ENCODE data around the gene LEP.

Gene LEP

GRCh38 chr7:128240696-128241386, at the start of gene LEP:
Gene LEP, plus strand, starts transcription at chr7:128241278. Its CDS starts 10,741 bp downstream, at chr7:128252019.
- TF ChIP-seq GATA3 (IDR thresholded peaks at IDR 0.05; ENCODE audit: low read depth, low read length): no peak
- no peak for TF ChIP-seq GATA2 (IDR thresholded peaks at IDR 0.05; ENCODE audit: low read depth, low read length)

DNA sequence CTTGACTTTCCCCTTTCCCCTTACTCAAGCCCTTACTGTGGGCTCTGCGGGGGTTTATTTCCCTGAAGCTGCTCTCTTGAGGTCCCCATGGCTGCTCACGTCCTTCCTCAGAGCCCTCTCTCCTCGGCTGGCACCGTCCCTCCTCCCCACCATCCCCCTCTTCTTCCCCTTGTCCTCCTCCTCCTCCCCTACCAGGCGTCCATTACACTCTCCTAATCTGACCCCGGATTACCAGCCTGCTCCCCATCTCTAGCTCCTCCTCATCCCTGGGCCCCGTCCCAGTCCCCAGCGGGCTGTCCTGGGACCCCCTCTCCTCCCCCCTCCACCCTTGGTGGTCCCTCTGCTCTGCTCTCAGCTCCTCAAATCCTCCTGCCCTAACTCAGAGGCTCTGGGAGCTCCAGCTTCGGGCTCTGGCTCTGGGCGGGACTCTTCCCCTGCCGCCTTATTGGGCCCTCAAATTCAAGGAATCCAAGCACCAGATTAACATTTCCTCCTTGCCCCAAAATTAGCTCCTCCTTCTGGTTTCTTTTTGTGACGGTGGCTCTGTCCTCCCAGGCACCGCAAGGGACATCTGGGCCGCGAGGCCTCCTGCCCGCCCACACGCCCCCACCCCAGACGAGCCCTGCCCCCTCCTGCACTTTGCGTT, 48.5 kb upstream of the LEP start:
- TF ChIP-seq GATA3 (IDR thresholded peaks at IDR 0.05; ENCODE audit: low read depth, low read length): no peak
- no peak for TF ChIP-seq GATA2 (IDR thresholded peaks at IDR 0.05; ENCODE audit: low read depth, low read length)

DNA sequence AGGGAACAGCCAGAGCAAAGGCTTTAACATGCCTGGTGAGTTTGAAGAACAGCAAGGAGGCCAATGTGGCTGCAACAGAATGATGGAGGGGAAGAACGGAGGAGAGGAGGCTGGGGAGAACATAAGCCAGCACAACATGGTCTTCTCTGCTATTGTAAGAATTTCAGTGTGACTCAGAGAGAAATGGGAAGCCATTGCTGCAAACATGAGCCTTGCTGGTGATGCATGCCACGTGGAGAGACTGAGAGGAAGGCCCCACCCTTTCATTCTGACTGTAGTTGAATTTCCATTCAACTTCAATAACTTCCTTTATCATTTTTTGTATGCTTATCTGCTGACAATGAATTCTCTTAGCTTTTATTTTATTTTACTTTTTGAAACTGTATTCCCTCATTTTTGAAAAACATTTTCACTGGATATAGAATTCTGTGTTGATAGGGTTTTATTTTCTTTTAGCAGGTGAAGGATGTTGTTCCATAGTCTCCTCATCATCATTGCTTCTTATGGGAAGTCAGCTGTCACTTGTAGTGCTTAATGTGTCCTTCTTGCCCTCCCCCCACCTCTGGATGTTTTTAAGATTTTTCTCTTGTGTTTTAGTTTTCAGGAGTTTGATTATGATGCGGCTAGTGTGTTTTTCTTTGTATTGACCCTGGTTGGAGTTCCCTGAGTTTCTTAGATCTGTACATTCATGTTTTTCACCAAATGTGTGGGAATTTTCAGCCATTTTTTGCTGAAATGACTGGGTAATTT, 46.4 kb upstream of the LEP start:
- no peak for TF ChIP-seq GATA2 (IDR thresholded peaks at IDR 0.05; ENCODE audit: low read depth, low read length)
- no peak for TF ChIP-seq GATA3 (IDR thresholded peaks at IDR 0.05; ENCODE audit: low read depth, low read length)

GRCh38 chr7:128197589-128197988, 43.5 kb upstream of the LEP start:
- TF ChIP-seq GATA3 (IDR thresholded peaks at IDR 0.05; ENCODE audit: low read depth, low read length) (no peak), GATA2 (IDR thresholded peaks at IDR 0.05; ENCODE audit: low read depth, low read length) (no peak)

GRCh38 chr7:128197989-128198580, 43.0 kb upstream of the LEP start:
- TF ChIP-seq GATA3 (IDR thresholded peaks at IDR 0.05; ENCODE audit: low read depth, low read length) (no peak), GATA2 (IDR thresholded peaks at IDR 0.05; ENCODE audit: low read depth, low read length) (no peak)

GRCh38 chr7:128200376-128200775, 40.7 kb upstream of the LEP start:
- TF ChIP-seq GATA2 (IDR thresholded peaks at IDR 0.05; ENCODE audit: low read depth, low read length) (no peak), GATA3 (IDR thresholded peaks at IDR 0.05; ENCODE audit: low read depth, low read length) (no peak)

GRCh38 chr7:128201067-128201689, 39.9 kb upstream of the LEP start:
- TF ChIP-seq GATA2 (IDR thresholded peaks at IDR 0.05; ENCODE audit: low read depth, low read length) (no peak), GATA3 (IDR thresholded peaks at IDR 0.05; ENCODE audit: low read depth, low read length) (no peak)

- TF ChIP-seq GATA3 (IDR thresholded peaks at IDR 0.05; ENCODE audit: low read depth, low read length) (no peak), GATA2 (IDR thresholded peaks at IDR 0.05; ENCODE audit: low read depth, low read length) (no peak)
Measured at GRCh38 chr7:128201690-128202085, 39.4 kb upstream of the LEP start.

DNA sequence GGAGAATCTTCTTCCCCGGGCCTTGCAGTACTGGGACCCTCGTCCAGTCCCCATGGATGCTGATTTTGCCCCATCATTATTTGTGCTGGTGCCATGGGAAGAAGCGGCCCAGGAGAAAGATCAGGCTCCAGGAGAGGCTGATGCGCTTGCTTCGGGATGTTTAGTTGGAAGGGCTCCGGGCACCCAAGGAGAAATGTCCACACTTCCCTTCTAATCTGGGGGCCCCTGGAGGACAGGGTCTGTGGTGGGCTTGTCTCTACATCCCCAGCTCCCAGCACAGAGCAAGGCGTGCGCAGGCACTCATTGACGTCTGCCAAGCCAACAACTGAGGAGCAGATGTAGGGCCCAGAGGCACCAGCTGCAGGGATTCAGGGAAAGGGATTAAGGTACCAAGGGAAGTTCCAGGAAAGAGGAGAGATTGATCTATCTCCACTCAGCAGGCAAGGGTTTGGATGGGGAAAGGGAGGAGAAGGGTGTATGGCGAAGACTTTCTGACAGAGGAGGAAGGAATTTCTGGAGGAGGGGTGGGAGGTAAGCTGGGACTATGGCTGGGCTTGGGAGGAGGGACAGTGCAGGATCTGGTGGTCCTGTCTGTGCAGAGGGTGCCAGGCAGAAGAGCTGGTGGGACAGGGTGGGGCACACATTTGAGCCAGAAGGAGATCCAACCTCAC, 38.7 kb upstream of the LEP start:
- TF ChIP-seq GATA2 (IDR thresholded peaks at IDR 0.05; ENCODE audit: low read depth, low read length): no peak
- TF ChIP-seq GATA3 (IDR thresholded peaks at IDR 0.05; ENCODE audit: low read depth, low read length): no peak

DNA sequence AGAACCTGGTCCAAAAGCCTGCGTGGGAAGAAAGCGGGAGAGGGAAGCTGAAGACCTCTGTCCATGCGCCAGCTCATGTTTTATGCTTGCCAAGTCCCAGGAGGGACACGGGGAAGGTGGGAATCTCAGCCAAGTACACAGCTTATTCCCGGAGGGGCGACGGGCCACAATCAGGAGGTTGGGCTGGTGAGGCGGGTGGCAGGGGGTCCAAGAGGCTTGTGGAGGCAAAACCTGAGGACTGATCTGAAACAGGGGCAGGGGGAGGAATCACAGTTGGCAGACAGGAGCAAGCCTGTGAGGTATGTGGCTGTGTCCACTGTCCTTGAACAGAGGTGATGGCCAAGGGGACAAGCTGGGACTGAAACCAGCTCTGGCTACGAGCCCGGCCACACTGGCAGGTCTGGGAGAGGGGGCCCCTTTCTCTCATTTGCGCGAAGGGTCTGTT, 38.0 kb upstream of the LEP start:
- TF ChIP-seq GATA2 (IDR thresholded peaks at IDR 0.05; ENCODE audit: low read depth, low read length) (no peak), GATA3 (IDR thresholded peaks at IDR 0.05; ENCODE audit: low read depth, low read length) (no peak)

- TF ChIP-seq GATA2 (IDR thresholded peaks at IDR 0.05; ENCODE audit: low read depth, low read length): no peak
- TF ChIP-seq GATA3 (IDR thresholded peaks at IDR 0.05; ENCODE audit: low read depth, low read length): no peak
Measured at GRCh38 chr7:128203710-128204214, 37.3 kb upstream of the LEP start.

GRCh38 chr7:128204455-128204854, 36.6 kb upstream of the LEP start:
- TF ChIP-seq GATA2 (IDR thresholded peaks at IDR 0.05; ENCODE audit: low read depth, low read length) (no peak), GATA3 (IDR thresholded peaks at IDR 0.05; ENCODE audit: low read depth, low read length) (no peak)

GRCh38 chr7:128205068-128205467, 36.0 kb upstream of the LEP start:
- TF ChIP-seq GATA3 (IDR thresholded peaks at IDR 0.05; ENCODE audit: low read depth, low read length) (no peak), GATA2 (IDR thresholded peaks at IDR 0.05; ENCODE audit: low read depth, low read length) (no peak)
